Islet precursor cell (in vitro differentiated cells): ENCODE results near the gene POLR1A.

ENCODE experiments used
- DNase-seq: peaks from one replicate; pipeline ENCODE4 v3.0.0-alpha.2; 2018

The POLR1A gene

GRCh38 chr2:86036669-86037138 lies 69.0 kb downstream of the POLR1A start:
- no peak for DNase-seq

- no peak for DNase-seq
Observed at GRCh38 chr2:86035883-86036668, 69.6 kb downstream of the POLR1A start.

GRCh38 chr2:86035376-86035882 lies 70.3 kb downstream of the POLR1A start:
- no peak for DNase-seq

- no peak for DNase-seq
Observed at GRCh38 chr2:86033751-86034692, 71.7 kb downstream of the POLR1A start.

- no peak for DNase-seq
Observed at GRCh38 chr2:86032861-86033595, 72.7 kb downstream of the POLR1A start.

- no peak for DNase-seq
Observed at GRCh38 chr2:86031606-86032005, 74.1 kb downstream of the POLR1A start.

- DNase-seq, result no peak
Observed at GRCh38 chr2:86031151-86031550, 74.5 kb downstream of the POLR1A start.

GRCh38 chr2:86029873-86030272 lies 75.8 kb downstream of the POLR1A start:
- DNase-seq, result no peak

GRCh38 chr2:86028766-86029381 lies 76.8 kb downstream of the POLR1A start:
- no peak for DNase-seq

GRCh38 chr2:86027922-86028765 lies 77.5 kb downstream of the POLR1A start:
- no peak for DNase-seq

GRCh38 chr2:86027196-86027921 lies 78.3 kb downstream of the POLR1A start:
- DNase-seq, result no peak

- no peak for DNase-seq
Observed at GRCh38 chr2:86026744-86027065, 79.0 kb downstream of the POLR1A start.

- no peak for DNase-seq
Observed at GRCh38 chr2:86025976-86026743, 79.5 kb downstream of the POLR1A start.

GRCh38 chr2:86025229-86025820 lies 80.4 kb downstream of the POLR1A start:
- no peak for DNase-seq

GRCh38 chr2:86023366-86023712 lies 82.3 kb downstream of the POLR1A start:
- no peak for DNase-seq

GRCh38 chr2:86022661-86023365 lies 82.9 kb downstream of the POLR1A start:
- DNase-seq, result no peak

GRCh38 chr2:86021396-86022378 lies 84.0 kb downstream of the POLR1A start:
- DNase-seq, result no peak

- no peak for DNase-seq
Observed at GRCh38 chr2:86020984-86021383, 84.7 kb downstream of the POLR1A start.
